ENCODE measurements around the gene CNNM3.

- TF ChIP-seq CTCF (IDR thresholded peaks at IDR 0.05) (no peak), POLR2A (IDR thresholded peaks at IDR 0.05) (no peak)
Measured at GRCh38 chr2:96792772-96793749, 23.0 kb upstream of the CNNM3 start.

All from lower leg skin (tissue), 3 donors.